A673 (cell line): Measurements from ENCODE around the gene BABAM2. TPM values are rescaled to one million over a fixed set of nuclear protein-coding genes. Genes with fewer than 3 reads are reported as not detected.

Source experiments
- BruUV-seq: library from RNA; stranded (reverse); fragments of 400-500 nt; replicated peaks from 2 replicates; lab custom pipeline; 2021; lab: Mats Ljungman, UMichigan
- CTCF ChIA-PET: fragments of 300-600 bp; sonication (Branson Sonifier 250); formaldehyde crosslinking; loops from one replicate; lab custom pipeline; 2022; ENCODE audit warnings: antibody characterized with exemption; lab: Charles Lee
- POLR2A ChIA-PET: fragments of 300-600 bp; sonication (Branson Sonifier 250); formaldehyde crosslinking; loops from one replicate; lab custom pipeline; 2022; ENCODE audit warnings: antibody characterized with exemption; ENCODE audit not compliant: low non-redundant PET; lab: Charles Lee
- DNase-seq: peaks from one replicate; pipeline ENCODE4 v3.0.0-alpha.2; 2015; ENCODE audit warnings: low spot score
- H3K27ac ChIP-seq: fragments of 200-600 bp; sonication (generic); 2 replicates; pipeline ENCODE4 v1.5.1; 2016; ENCODE audit warnings: mixed run types, low read depth, mild to moderate bottlenecking, mixed read lengths, antibody characterized with exemption, low read length; ENCODE audit not compliant: poor library complexity, severe bottlenecking
- H3K27me3 ChIP-seq: fragments of 200-600 bp; sonication (generic); replicated peaks from 2 replicates; pipeline ENCODE4 v1.6.1; 2017; ENCODE audit warnings: mixed run types, low read depth, mild to moderate bottlenecking, mixed read lengths, antibody characterized with exemption, low read length; ENCODE audit not compliant: insufficient read depth, poor library complexity
- H3K36me3 ChIP-seq: fragments of 200-600 bp; sonication (generic); 2 replicates; pipeline ENCODE4 v1.6.1; 2016; ENCODE audit warnings: mixed run types, mild to moderate bottlenecking, mixed read lengths, antibody characterized with exemption, low read length; ENCODE audit not compliant: insufficient read depth, poor library complexity, severe bottlenecking
- H3K4me1 ChIP-seq: fragments of 200-600 bp; sonication (generic); 2 replicates; pipeline ENCODE4 v1.6.1; 2017; ENCODE audit warnings: mixed run types, mild to moderate bottlenecking, mixed read lengths, antibody characterized with exemption, low read length; ENCODE audit not compliant: insufficient read depth, poor library complexity, severe bottlenecking
- H3K4me3 ChIP-seq: fragments of 200-600 bp; sonication (generic); 2 replicates; pipeline ENCODE4 v1.5.1; 2016; ENCODE audit warnings: low read depth, mixed run types, mild to moderate bottlenecking, mixed read lengths, low read length; ENCODE audit not compliant: poor library complexity, severe bottlenecking
- H3K9me3 ChIP-seq: fragments of 200-600 bp; sonication (generic); 2 replicates; pipeline ENCODE4 v1.6.1; 2016; ENCODE audit warnings: mixed run types, low read depth, mild to moderate bottlenecking, mixed read lengths, antibody characterized with exemption, low read length; ENCODE audit not compliant: poor library complexity, severe bottlenecking
- CTCF ChIP-seq: fragments of 300-800, 200-600 bp; sonication (generic); conservative IDR thresholded peaks from 2 replicates; pipeline ENCODE4 v1.5.1; 2017; ENCODE audit warnings: low read depth, mild to moderate bottlenecking, antibody characterized with exemption, low read length, moderate library complexity, mixed read lengths
- EZH2 ChIP-seq: fragments of 200-600 bp; sonication (generic); IDR thresholded peaks from 2 replicates; pipeline ENCODE4 v1.6.1; 2017; ENCODE audit warnings: borderline replicate concordance, low read depth, mild to moderate bottlenecking, mixed read lengths, antibody characterized with exemption, low read length; ENCODE audit not compliant: poor library complexity, severe bottlenecking
- intact Hi-C: fragments of 100-400 bp; cut with micrococcal nuclease; formaldehyde crosslinking; loops from one replicate; pipeline ENCODE4 v1.10.0; 2022; ENCODE audit not compliant: unreplicated experiment
- total RNA-seq: library from RNA; stranded (reverse); gene quantifications from 2 replicates; pipeline ENCODE4 v1.2.3, GENCODE V29; 2021

BABAM2 gene
- total RNA-seq, 1 experiment from 2014 or later = 21.8 TPM

DNA sequence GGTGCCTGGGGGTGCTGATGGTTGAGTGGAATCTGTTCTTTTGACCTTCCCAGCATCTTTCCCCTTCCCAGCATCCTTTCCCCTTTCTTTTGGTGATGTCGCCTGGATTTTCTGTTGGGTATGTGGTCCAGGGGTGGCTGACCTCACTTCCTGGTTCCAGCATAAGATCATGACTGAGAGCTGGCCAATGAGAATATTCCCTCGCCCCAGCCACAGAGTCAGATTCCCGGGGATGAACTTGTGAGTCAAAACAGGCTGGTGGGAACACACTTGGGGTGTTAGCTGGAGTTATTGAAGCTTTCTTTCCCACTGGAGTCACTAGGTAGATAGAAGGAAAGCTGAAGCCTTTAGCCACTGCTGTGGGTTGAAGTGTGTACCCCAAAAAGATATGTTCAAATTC lies 474.1 kb downstream of the BABAM2 start:
- H3K27me3 ChIP-seq = no peaks in the 10 kb centered on the region
- no TSS peak for BruUV-seq
- H3K4me1 ChIP-seq = no peaks in the 10 kb centered on the region
- ChIA-PET POLR2A (no interaction called here), CTCF (no interaction called here)
- H3K27ac ChIP-seq = no peak overlapping the region
- no peak overlapping the region for H3K4me3 ChIP-seq
- intact Hi-C loops = no loop called here
- DNase-seq = no peak
- H3K9me3 ChIP-seq = no peaks in the 10 kb centered on the region
- H3K36me3 ChIP-seq = no peaks in the 10 kb centered on the region
- TF ChIP-seq CTCF (no peak), EZH2 (no peak)

DNA sequence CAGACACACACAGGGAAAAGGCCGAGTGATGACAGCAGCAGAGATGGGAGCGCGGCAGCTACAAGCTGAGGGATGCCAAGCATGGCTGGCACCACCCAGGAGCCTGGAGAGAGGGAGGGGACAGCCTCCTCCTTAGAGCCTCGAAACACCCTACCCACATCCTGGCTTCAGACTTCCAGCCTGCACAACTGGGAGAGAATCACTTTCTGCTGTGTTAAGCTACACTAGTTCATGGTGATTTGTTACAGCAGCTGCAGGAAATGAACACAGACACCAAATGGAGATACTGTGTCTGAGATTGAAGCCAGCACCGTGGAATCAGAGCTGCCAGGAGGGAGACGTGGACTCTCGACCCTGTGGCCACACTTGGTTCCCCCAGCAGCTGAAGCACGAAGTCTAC lies 474.6 kb downstream of the BABAM2 start:
- Histone ChIP-seq H3K27ac (no peak overlapping the region), H3K4me1 (no peaks in the 10 kb centered on the region), H3K4me3 (no peak overlapping the region), H3K9me3 (no peaks in the 10 kb centered on the region), H3K36me3 (no peaks in the 10 kb centered on the region), H3K27me3 (no peaks in the 10 kb centered on the region)
- intact Hi-C loops = no loop called here
- BruUV-seq = no TSS peak
- no peak for TF ChIP-seq CTCF
- ChIA-PET POLR2A (no interaction called here), CTCF (no interaction called here)
- no peak for DNase-seq

DNA sequence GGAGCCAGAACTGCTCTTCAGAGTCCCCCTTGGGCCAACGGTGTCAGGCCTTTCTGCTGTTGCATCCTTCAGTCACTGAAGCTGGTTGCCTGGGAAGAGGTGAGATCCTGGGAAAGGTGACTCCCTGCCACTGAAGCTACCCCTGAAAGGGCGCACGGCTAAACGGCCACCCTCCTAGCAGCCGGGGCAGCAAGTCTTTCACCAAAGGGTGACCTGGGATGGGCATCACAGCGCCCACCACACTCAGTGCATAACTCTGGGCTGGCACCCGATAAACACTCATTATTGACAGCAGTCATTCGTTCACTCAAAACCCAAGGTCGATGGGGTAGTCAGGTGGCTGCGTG lies 475.6 kb downstream of the BABAM2 start:
- Histone ChIP-seq H3K36me3 (no peaks in the 10 kb centered on the region), H3K9me3 (no peaks in the 10 kb centered on the region), H3K27ac (no peak overlapping the region), H3K4me1 (no peaks in the 10 kb centered on the region), H3K27me3 (no peaks in the 10 kb centered on the region), H3K4me3 (no peak overlapping the region)
- CTCF ChIA-PET = no interaction called here
- no peak for DNase-seq
- TF ChIP-seq CTCF = no peak
- TF ChIP-seq EZH2 = no peak
- intact Hi-C loops = no loop called here
- BruUV-seq = no TSS peak
- POLR2A ChIA-PET = no interaction called here
